K562 (cell line): ENCODE results near the gene HOXB5. TPM values are rescaled to one million over a fixed set of nuclear protein-coding genes. Genes with fewer than 3 reads are reported as not detected.

ENCODE experiments used
- CC2D1A ChIP-seq: fragments of 450-650 bp; IDR thresholded peaks from 2 replicates; pipeline ENCODE4 v1.6.1; 2017; ENCODE audit warnings: mild to moderate bottlenecking
- CREB1 ChIP-seq, 2 experiments: sonication (generic) in 1 of 2; formaldehyde crosslinking in 1 of 2; IDR thresholded peaks; 2 replicates each; pipeline versions ENCODE4 v1.6.1 to v1.8.0; 2012 to 2022; ENCODE audit warnings: inconsistent platforms in 1 of 2, mild to moderate bottlenecking in 1 of 2, missing genetic modification reagents in 1 of 2, moderate library complexity in 1 of 2
- CREM ChIP-seq: IDR thresholded peaks from 2 replicates; pipeline ENCODE4 v1.6.1; 2014; ENCODE audit warnings: antibody characterized with exemption, low read depth
- ELF4 ChIP-seq: fragments of 450-650 bp; formaldehyde crosslinking; IDR thresholded peaks from 2 replicates; pipeline ENCODE4 v1.4.0; 2022; ENCODE audit warnings: missing genetic modification characterization
- EWSR1 ChIP-seq: fragments of 450-650 bp; IDR thresholded peaks from 2 replicates; pipeline ENCODE4 v1.6.1; 2018; ENCODE audit warnings: borderline replicate concordance, mild to moderate bottlenecking, low read depth, moderate library complexity; ENCODE audit not compliant: partially characterized antibody
- FOSL1 ChIP-seq: fragments of 200-800 bp; sonication (Bioruptor generic); conservative IDR thresholded peaks from 2 replicates; pipeline ENCODE4 v1.6.1; 2016; ENCODE audit warnings: missing genetic modification characterization, missing compliant biosample characterization
- FOXJ3 ChIP-seq: sonication (generic); formaldehyde crosslinking; IDR thresholded peaks from 2 replicates; pipeline ENCODE4 v1.4.0; 2020; ENCODE audit warnings: mild to moderate bottlenecking, missing genetic modification reagents
- HLTF ChIP-seq: fragments of 450-650 bp; IDR thresholded peaks from 2 replicates; pipeline ENCODE4 v1.6.1; 2016
- HOXB6 ChIP-seq: fragments of 250-450 bp; sonication (Bioruptor Pico); IDR thresholded peaks from 2 replicates; pipeline ENCODE4 v1.5.1; 2022; ENCODE audit warnings: mild to moderate bottlenecking, borderline replicate concordance
- MXI1 ChIP-seq: IDR thresholded peaks from 2 replicates; pipeline ENCODE4 v1.6.1; 2011; ENCODE audit warnings: low read depth, mild to moderate bottlenecking, improper control_type of control experiment, low read length
- PHB2 ChIP-seq: fragments of 450-650 bp; IDR thresholded peaks from 2 replicates; pipeline ENCODE4 v1.6.1; 2017; ENCODE audit warnings: low read depth
- PYGO2 ChIP-seq: fragments of 450-650 bp; IDR thresholded peaks from 2 replicates; pipeline ENCODE4 v1.6.1; 2016; ENCODE audit warnings: mild to moderate bottlenecking, missing genetic modification characterization, moderate library complexity, missing compliant biosample characterization
- RAD51 ChIP-seq: fragments of 450-650 bp; IDR thresholded peaks from 2 replicates; pipeline ENCODE4 v1.7.1; 2016; ENCODE audit warnings: low read depth, mild to moderate bottlenecking, borderline replicate concordance
- SLC30A9 ChIP-seq: fragments of 250-450 bp; sonication (Bioruptor Pico); IDR thresholded peaks from 2 replicates; pipeline ENCODE4 v1.8.0; 2022; ENCODE audit warnings: mild to moderate bottlenecking, moderate library complexity
- TAF7 ChIP-seq: fragments of 450-650 bp; IDR thresholded peaks from 2 replicates; pipeline ENCODE4 v1.6.1; 2016; ENCODE audit warnings: missing genetic modification characterization, missing compliant biosample characterization
- ZNF224 ChIP-seq: sonication (generic); formaldehyde crosslinking; IDR thresholded peaks from 2 replicates; pipeline ENCODE4 v1.8.0; 2022; ENCODE audit warnings: mild to moderate bottlenecking, missing genetic modification reagents
- ZNF232 ChIP-seq: sonication (generic); formaldehyde crosslinking; IDR thresholded peaks from 2 replicates; pipeline ENCODE4 v1.8.0; 2022; ENCODE audit warnings: mild to moderate bottlenecking, missing genetic modification reagents
- ZNF431 ChIP-seq: sonication (generic); formaldehyde crosslinking; IDR thresholded peaks from 2 replicates; pipeline ENCODE4 v1.8.0; 2022; ENCODE audit warnings: mild to moderate bottlenecking, missing genetic modification reagents
- ZNF507 ChIP-seq: conservative IDR thresholded peaks from 2 replicates; pipeline ENCODE4 v1.6.1; 2017; ENCODE audit warnings: missing genetic modification characterization, missing compliant biosample characterization
- polyA plus RNA-seq, 8 experiments: library from polyadenylated mRNA; depleted of rRNA in 4 of 8; stranded (reverse) in 5 of 8; unstranded in 3 of 8; fragments of >200 nt; fragmentation: Nextera tagmentation in 2 of 8; fragmentation: Illumina TruSeq in 1 of 8; extraction: Ambion mirVana in 2 of 8; extraction: Trizol in 1 of 8; gene quantifications; 2 replicates each; pipeline versions ENCODE4 v1.2.1 to v1.2.3, GENCODE V29; 2011 to 2014; ENCODE audit warnings: inconsistent platforms in 1 of 8, missing spikeins in 1 of 8
- total RNA-seq, 7 experiments: library from RNA; depleted of rRNA in 6 of 7; stranded (reverse); fragments of >200 nt in 6 of 7; fragmentation: Illumina TruSeq in 2 of 7; extraction: Trizol in 2 of 7; gene quantifications; 2 replicates each; pipeline versions ENCODE4 v1.2.1 to v1.2.3, GENCODE V29; 2011 to 2021; ENCODE audit warnings: low replicate concordance in 1 of 7
- TF ChIP-seq, protein P1 (sequence below): sonication (generic); formaldehyde crosslinking; IDR thresholded peaks from 2 replicates; pipeline ENCODE4 v1.8.0; 2023; ENCODE audit warnings: mild to moderate bottlenecking, missing genetic modification reagents
- TF ChIP-seq, protein P2 (sequence below): fragments of 450-650 bp; IDR thresholded peaks from 2 replicates; pipeline ENCODE4 v1.6.1; 2016
- TF ChIP-seq, protein P3 (sequence below), 2 experiments: fragments of 450-650 bp; conservative IDR thresholded peaks; 2 replicates each; pipeline ENCODE4 v1.6.1; 2017; ENCODE audit warnings: mild to moderate bottlenecking in 2 of 2, moderate library complexity in 2 of 2
- TF ChIP-seq, protein P4 (sequence below), 2 experiments: fragments of 450-650 bp in 1 of 2; sonication (generic) in 1 of 2; formaldehyde crosslinking; conservative IDR thresholded peaks; 2 replicates each; pipeline versions ENCODE4 v1.4.0 to v1.8.1; 2020 to 2022; ENCODE audit warnings: mild to moderate bottlenecking in 1 of 2, missing genetic modification reagents in 1 of 2
- TF ChIP-seq, protein P5 (sequence below): IDR thresholded peaks from 2 replicates; pipeline ENCODE4 v1.6.1; 2012; ENCODE audit warnings: low read depth, low read length, improper control_type of control experiment, borderline replicate concordance

Gene HOXB5
- total and polyA plus RNA-seq, 9 of the 15 experiments (the other 6 are each of a cell fraction or from before 2014, with no cell fraction given), result 0.24 to 2.7 (median 0.65) TPM

DNA sequence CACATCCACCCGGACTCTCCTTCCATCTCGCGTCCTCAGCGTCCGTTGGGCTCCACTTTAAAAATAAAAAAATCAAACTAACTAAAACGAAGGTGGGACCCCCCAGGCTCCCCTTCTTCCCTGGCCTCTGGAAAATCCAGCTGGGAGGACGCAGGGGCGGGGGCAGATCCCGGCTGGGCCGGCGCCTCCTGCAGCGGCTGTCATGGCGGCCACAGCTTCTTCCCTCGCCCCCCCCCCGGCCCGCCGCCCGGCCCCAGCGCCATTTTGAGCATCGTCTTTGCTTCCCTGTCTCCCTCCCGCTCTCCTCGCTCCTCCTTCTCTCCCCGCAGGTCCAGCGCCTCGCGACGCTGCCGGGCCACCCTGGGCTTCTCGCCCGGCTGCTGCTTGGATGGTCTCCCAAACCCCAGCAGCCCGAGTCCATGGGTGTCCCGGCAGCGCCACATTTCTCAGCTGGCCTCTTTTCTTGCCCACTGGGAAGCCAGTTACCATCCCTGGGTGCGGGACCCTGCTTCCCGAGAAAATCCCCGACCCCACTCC is 51.9 kb downstream of the HOXB5 start (continued):
- TF ChIP-seq, protein P1, sequence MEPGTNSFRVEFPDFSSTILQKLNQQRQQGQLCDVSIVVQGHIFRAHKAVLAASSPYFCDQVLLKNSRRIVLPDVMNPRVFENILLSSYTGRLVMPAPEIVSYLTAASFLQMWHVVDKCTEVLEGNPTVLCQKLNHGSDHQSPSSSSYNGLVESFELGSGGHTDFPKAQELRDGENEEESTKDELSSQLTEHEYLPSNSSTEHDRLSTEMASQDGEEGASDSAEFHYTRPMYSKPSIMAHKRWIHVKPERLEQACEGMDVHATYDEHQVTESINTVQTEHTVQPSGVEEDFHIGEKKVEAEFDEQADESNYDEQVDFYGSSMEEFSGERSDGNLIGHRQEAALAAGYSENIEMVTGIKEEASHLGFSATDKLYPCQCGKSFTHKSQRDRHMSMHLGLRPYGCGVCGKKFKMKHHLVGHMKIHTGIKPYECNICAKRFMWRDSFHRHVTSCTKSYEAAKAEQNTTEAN (CRISPR knock-in tag), result no peak
- no peak for TF ChIP-seq PYGO2
- TF ChIP-seq MXI1, result no peak
- TF ChIP-seq RAD51, result no peak
- no peak for TF ChIP-seq ZNF224 (CRISPR knock-in tag)
- TF ChIP-seq ELF4 (CRISPR knock-in tag), result no peak
- TF ChIP-seq ZNF507, result no peak
- TF ChIP-seq, protein P2, sequence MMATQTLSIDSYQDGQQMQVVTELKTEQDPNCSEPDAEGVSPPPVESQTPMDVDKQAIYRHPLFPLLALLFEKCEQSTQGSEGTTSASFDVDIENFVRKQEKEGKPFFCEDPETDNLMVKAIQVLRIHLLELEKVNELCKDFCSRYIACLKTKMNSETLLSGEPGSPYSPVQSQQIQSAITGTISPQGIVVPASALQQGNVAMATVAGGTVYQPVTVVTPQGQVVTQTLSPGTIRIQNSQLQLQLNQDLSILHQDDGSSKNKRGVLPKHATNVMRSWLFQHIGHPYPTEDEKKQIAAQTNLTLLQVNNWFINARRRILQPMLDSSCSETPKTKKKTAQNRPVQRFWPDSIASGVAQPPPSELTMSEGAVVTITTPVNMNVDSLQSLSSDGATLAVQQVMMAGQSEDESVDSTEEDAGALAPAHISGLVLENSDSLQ, result no peak
- no peak for TF ChIP-seq FOXJ3 (CRISPR knock-in tag)
- TF ChIP-seq PHB2, result no peak
- TF ChIP-seq, protein P3, sequence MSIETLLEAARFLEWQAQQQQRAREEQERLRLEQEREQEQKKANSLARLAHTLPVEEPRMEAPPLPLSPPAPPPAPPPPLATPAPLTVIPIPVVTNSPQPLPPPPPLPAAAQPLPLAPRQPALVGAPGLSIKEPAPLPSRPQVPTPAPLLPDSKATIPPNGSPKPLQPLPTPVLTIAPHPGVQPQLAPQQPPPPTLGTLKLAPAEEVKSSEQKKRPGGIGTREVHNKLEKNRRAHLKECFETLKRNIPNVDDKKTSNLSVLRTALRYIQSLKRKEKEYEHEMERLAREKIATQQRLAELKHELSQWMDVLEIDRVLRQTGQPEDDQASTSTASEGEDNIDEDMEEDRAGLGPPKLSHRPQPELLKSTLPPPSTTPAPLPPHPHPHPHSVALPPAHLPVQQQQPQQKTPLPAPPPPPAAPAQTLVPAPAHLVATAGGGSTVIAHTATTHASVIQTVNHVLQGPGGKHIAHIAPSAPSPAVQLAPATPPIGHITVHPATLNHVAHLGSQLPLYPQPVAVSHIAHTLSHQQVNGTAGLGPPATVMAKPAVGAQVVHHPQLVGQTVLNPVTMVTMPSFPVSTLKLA (conservative IDR thresholded peaks at IDR 0.05), result no peak
- TF ChIP-seq CREB1 (IDR thresholded peaks at IDR 0.05), result no peak; the same call in 1 of the 2 replicates
- no peak for TF ChIP-seq CREB1 (CRISPR knock-in tag; IDR thresholded peaks at IDR 0.05)
- TF ChIP-seq HOXB6 (CRISPR knock-in tag), result no peak
- TF ChIP-seq ZNF431, result no peak
- peak; percentile 43; the same call in 1 of the 2 replicates for TF ChIP-seq TAF7 (tag)
- TF ChIP-seq CC2D1A, result no peak
- no peak for TF ChIP-seq HLTF
- peak; percentile 24; the same call in 1 of the 2 replicates for TF ChIP-seq FOSL1
- TF ChIP-seq, protein P4, sequence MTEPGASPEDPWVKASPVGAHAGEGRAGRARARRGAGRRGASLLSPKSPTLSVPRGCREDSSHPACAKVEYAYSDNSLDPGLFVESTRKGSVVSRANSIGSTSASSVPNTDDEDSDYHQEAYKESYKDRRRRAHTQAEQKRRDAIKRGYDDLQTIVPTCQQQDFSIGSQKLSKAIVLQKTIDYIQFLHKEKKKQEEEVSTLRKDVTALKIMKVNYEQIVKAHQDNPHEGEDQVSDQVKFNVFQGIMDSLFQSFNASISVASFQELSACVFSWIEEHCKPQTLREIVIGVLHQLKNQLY (CRISPR knock-in tag; conservative IDR thresholded peaks at IDR 0.05), result no peak
- TF ChIP-seq ZNF232 (CRISPR knock-in tag), result no peak
- TF ChIP-seq, protein P5, sequence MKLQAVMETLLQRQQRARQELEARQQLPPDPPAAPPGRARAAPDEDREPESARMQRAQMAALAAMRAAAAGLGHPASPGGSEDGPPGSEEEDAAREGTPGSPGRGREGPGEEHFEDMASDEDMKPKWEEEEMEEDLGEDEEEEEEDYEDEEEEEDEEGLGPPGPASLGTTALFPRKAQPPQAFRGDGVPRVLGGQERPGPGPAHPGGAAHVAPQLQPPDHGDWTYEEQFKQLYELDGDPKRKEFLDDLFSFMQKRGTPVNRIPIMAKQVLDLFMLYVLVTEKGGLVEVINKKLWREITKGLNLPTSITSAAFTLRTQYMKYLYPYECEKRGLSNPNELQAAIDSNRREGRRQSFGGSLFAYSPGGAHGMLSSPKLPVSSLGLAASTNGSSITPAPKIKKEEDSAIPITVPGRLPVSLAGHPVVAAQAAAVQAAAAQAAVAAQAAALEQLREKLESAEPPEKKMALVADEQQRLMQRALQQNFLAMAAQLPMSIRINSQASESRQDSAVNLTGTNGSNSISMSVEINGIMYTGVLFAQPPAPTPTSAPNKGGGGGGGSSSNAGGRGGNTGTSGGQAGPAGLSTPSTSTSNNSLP, result no peak
- no peak for TF ChIP-seq EWSR1
- no peak for TF ChIP-seq SLC30A9 (CRISPR knock-in tag)
- TF ChIP-seq CREM, result no peak
